Measurements from ENCODE around the gene ADCY3. TPM values are rescaled to one million over a fixed set of nuclear protein-coding genes. Genes with fewer than 3 reads are reported as not detected.

The ADCY3 gene
- total RNA-seq, 2 experiments from 2014 or later = 28.1 to 31.4 TPM

DNA sequence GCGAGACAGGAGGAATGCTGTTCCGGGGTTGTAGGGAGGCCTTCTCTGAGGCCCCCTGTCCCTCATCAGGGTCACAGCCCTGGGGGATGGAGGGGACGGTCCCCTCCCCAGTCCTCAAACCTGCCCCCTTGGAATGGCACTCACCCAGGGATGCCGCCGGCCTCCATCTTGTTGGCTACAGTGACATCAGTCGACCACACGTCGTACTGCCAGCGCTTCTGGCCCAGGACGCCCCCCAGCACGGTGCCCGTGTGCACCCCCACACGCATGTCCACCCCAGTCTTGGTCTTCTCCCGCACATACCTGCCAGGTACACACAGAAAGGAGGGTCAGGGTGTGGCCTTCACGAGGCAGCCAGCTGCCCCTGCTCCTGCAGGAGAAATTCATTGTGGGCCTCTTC lies 80.3 kb downstream of the ADCY3 start:
- CTCF ChIA-PET = no interaction called here

DNA sequence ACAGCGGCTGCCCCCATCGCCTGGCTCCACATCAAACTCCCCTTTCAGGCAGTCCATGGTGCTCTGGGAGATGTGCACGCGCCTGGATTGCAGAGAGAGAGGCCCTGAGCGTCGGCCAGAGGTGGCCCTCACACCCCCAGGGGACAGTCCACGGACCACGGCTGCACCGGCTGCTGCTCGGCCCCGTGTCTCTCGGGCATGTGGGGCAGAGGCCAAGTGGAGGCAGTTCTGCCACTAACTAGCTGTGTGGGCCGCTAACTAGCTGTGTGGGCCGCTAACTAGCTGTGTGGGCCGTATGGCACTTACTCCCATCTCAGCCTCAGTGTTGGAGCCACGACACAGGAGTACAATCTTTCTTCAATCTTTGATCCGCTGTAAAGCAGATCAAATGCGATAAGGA lies 81.5 kb downstream of the ADCY3 start:
- Histone ChIP-seq H3K36me3 (ENCODE audit: insufficient read depth, low read length) (peaks cover 38% of the 10 kb centered on the region), H3K4me3 (ENCODE audit: low read length) (no peak overlapping the region), H3K4me1 (ENCODE audit: insufficient read depth, low read length) (no peaks in the 10 kb centered on the region), H3K9me3 (ENCODE audit: control insufficient read depth in 1 of 2, insufficient read depth in 1 of 2, low read length in 2 of 2) (no peaks in the 10 kb centered on the region), H3K27me3 (ENCODE audit: control insufficient read depth in 1 of 2, insufficient read depth in 2 of 2, low read length in 2 of 2) (no peaks in the 10 kb centered on the region), H3K27ac (ENCODE audit: low read depth in 1 of 2, low read length in 2 of 2) (no peak overlapping the region)
- no peaks in the 10 kb centered on the region for H3K9me3 Mint-ChIP-seq
- POLR2A ChIA-PET = no interaction called here
- H3K27me3 Mint-ChIP-seq = no peaks in the 10 kb centered on the region
- no peak overlapping the region for H3K27ac Mint-ChIP-seq
- CTCF ChIA-PET = interaction anchor here (0.7 kb wide), 1 partner anchor 524 kb away, joined by 3 read pairs; no protein-coding TSS in a partner anchor
- H3K4me1 Mint-ChIP-seq (ENCODE audit: low read depth) = no peaks in the 10 kb centered on the region
- intact Hi-C loops (cut with DNase I, micrococcal nuclease) = no loop called here
- H3K36me3 Mint-ChIP-seq (ENCODE audit: low read depth) = peaks cover 21% of the 10 kb centered on the region
- DNase-seq (no peak), ATAC-seq (ENCODE audit: poor library complexity) (no peak)
- H3K4me3 Mint-ChIP-seq = no peak overlapping the region
- TF ChIP-seq, protein P1, sequence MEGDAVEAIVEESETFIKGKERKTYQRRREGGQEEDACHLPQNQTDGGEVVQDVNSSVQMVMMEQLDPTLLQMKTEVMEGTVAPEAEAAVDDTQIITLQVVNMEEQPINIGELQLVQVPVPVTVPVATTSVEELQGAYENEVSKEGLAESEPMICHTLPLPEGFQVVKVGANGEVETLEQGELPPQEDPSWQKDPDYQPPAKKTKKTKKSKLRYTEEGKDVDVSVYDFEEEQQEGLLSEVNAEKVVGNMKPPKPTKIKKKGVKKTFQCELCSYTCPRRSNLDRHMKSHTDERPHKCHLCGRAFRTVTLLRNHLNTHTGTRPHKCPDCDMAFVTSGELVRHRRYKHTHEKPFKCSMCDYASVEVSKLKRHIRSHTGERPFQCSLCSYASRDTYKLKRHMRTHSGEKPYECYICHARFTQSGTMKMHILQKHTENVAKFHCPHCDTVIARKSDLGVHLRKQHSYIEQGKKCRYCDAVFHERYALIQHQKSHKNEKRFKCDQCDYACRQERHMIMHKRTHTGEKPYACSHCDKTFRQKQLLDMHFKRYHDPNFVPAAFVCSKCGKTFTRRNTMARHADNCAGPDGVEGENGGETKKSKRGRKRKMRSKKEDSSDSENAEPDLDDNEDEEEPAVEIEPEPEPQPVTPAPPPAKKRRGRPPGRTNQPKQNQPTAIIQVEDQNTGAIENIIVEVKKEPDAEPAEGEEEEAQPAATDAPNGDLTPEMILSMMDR (IDR thresholded peaks at IDR 0.05) = no peak

More for the DNA sequence above, 80.3 kb downstream of the ADCY3 start:
- Mint-ChIP-seq H3K4me3 (no peak overlapping the region), H3K4me1 (ENCODE audit: low read depth) (no peaks in the 10 kb centered on the region), H3K27me3 (no peaks in the 10 kb centered on the region), H3K9me3 (no peaks in the 10 kb centered on the region), H3K36me3 (ENCODE audit: low read depth) (peaks cover 19% of the 10 kb centered on the region), H3K27ac (no peak overlapping the region)
- intact Hi-C loops (cut with DNase I, micrococcal nuclease) = no loop called here
- H3K27me3 ChIP-seq (ENCODE audit: control insufficient read depth in 1 of 2, insufficient read depth in 2 of 2, low read length in 2 of 2) = no peaks in the 10 kb centered on the region
- no peak overlapping the region for H3K27ac ChIP-seq (ENCODE audit: low read depth in 1 of 2, low read length in 2 of 2)
- TF ChIP-seq, protein P1 (IDR thresholded peaks at IDR 0.05) = no peak
- peaks cover 33% of the 10 kb centered on the region for H3K36me3 ChIP-seq (ENCODE audit: insufficient read depth, low read length)
- POLR2A ChIA-PET = no interaction called here
- H3K4me1 ChIP-seq (ENCODE audit: insufficient read depth, low read length) = no peaks in the 10 kb centered on the region
- H3K4me3 ChIP-seq (ENCODE audit: low read length) = no peak overlapping the region
- H3K9me3 ChIP-seq (ENCODE audit: control insufficient read depth in 1 of 2, insufficient read depth in 1 of 2, low read length in 2 of 2) = no peaks in the 10 kb centered on the region
- ATAC-seq (ENCODE audit: poor library complexity) = no peak
- no peak for DNase-seq

DNA sequence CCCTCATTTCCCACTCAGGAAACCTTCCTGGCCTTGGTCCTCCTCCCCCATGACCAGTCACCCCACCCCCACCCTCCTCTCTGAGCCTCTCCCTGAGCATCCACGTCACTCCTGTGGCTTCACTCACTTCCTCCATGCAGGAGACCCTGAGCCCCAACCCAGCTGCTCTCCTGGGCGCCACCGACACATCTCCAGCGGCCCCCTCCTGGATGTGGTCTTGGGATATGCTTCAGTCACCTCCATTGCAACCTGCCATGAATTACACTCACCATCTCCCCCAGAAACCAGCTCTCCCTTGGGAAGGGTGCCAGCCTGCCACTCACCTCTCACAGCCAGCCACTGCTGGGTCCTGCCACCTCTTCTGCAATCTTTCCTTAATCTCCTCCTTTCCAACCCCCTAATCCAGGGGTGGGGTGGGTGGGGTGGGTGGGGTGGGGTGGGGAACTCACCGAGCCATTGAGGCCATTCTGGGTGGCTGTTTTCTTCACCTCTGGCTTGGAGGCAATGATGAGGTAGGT lies 82.0 kb downstream of the ADCY3 start:
- no peak for DNase-seq

More for the DNA sequence above, 82.0 kb downstream of the ADCY3 start:
- H3K27me3 Mint-ChIP-seq = no peaks in the 10 kb centered on the region
- Histone ChIP-seq H3K4me1 (ENCODE audit: insufficient read depth, low read length) (no peaks in the 10 kb centered on the region), H3K4me3 (ENCODE audit: low read length) (no peak overlapping the region), H3K36me3 (ENCODE audit: insufficient read depth, low read length) (peaks cover 38% of the 10 kb centered on the region), H3K27ac (ENCODE audit: low read depth in 1 of 2, low read length in 2 of 2) (no peak overlapping the region), H3K27me3 (ENCODE audit: control insufficient read depth in 1 of 2, insufficient read depth in 2 of 2, low read length in 2 of 2) (no peaks in the 10 kb centered on the region), H3K9me3 (ENCODE audit: control insufficient read depth in 1 of 2, insufficient read depth in 1 of 2, low read length in 2 of 2) (no peaks in the 10 kb centered on the region)
- TF ChIP-seq, protein P1 (IDR thresholded peaks at IDR 0.05) = no peak
- H3K36me3 Mint-ChIP-seq (ENCODE audit: low read depth) = peaks cover 25% of the 10 kb centered on the region
- no peaks in the 10 kb centered on the region for H3K4me1 Mint-ChIP-seq (ENCODE audit: low read depth)
- no peaks in the 10 kb centered on the region for H3K9me3 Mint-ChIP-seq
- H3K4me3 Mint-ChIP-seq = no peak overlapping the region
- ChIA-PET POLR2A (no interaction called here), CTCF (interaction anchor here (0.7 to 1.2 kb wide), 2 partner anchors 10 to 524 kb away, joined by 3 read pairs; no protein-coding TSS in a partner anchor)
- no peak overlapping the region for H3K27ac Mint-ChIP-seq
- intact Hi-C loops (cut with DNase I, micrococcal nuclease) = no loop called here
- no peak for ATAC-seq (ENCODE audit: poor library complexity)
